A549 (cell line): ENCODE results near the gene RPTOR. TPM values are rescaled to one million over a fixed set of nuclear protein-coding genes. Genes with fewer than 3 reads are reported as not detected.

Experiments used
- ATAC-seq, 2 experiments: fragments of 200-7000 bp in 1 of 2; fragments of >200 bp in 1 of 2; cut with Nextera tagmentation in 1 of 2; cut with Tn5 transposase in 1 of 2; 3 replicates each; pipeline versions ENCODE4 v1.8.0 to v1.9.1; 2018 to 2020; ENCODE audit warnings: mild to moderate bottlenecking in 1 of 2, moderate library complexity in 1 of 2
- CTCF ChIA-PET: fragments of 300-600 bp; sonication (Branson Sonifier 250); formaldehyde crosslinking; extraction: SDS; loops from one replicate; lab custom pipeline; 2021; ENCODE audit warnings: antibody characterized with exemption, inconsistent platforms; lab: Yijun Ruan, JAX
- POLR2A ChIA-PET: fragments of 350-600 bp; formaldehyde crosslinking; extraction: SDS; loops from one replicate; lab custom pipeline; 2021; ENCODE audit warnings: antibody characterized with exemption, inconsistent platforms; lab: Yijun Ruan, JAX
- DNase-seq, 2 experiments: peaks; one replicate each; pipeline versions ENCODE4 v3.0.0 to v3.0.0-alpha.2; 2011 to 2016; ENCODE audit warnings: low read depth in 1 of 2, low spot score in 1 of 2
- FAIRE-seq: peaks from 2 replicates; lab custom pipeline; 2011; peaks lifted over from hg19 to GRCh38; lab: Jason Lieb, UNC
- H3K27ac ChIP-seq, 2 experiments: fragments of >200 bp; sonication (Bioruptor Twin); formaldehyde crosslinking; 3 replicates each; pipeline ENCODE4 v1.5.1; 2016 to 2017
- H3K4me1 ChIP-seq: fragments of >200 bp; sonication (Bioruptor Twin); formaldehyde crosslinking; 3 replicates; pipeline ENCODE4 v1.6.1; 2016
- H3K4me2 ChIP-seq: fragments of >200 bp; sonication (Bioruptor Twin); formaldehyde crosslinking; 3 replicates; pipeline ENCODE4 v1.6.1; 2016
- H3K4me3 ChIP-seq: fragments of >200 bp; sonication (Bioruptor Twin); formaldehyde crosslinking; 3 replicates; pipeline ENCODE4 v1.5.1; 2016
- H3K9me3 ChIP-seq: fragments of >200 bp; sonication (Bioruptor Twin); formaldehyde crosslinking; 3 replicates; pipeline ENCODE4 v1.6.1; 2016
- ATOH8 ChIP-seq: fragments of 250-450 bp; sonication (Bioruptor Pico); IDR thresholded peaks from 2 replicates; pipeline ENCODE4 v1.5.0; 2020; ENCODE audit warnings: low read depth, mild to moderate bottlenecking, moderate library complexity
- CBX2 ChIP-seq: fragments of 200-600 bp; sonication (generic); IDR thresholded peaks from 2 replicates; pipeline ENCODE4 v1.6.1; 2016; ENCODE audit warnings: low read depth, mild to moderate bottlenecking, borderline replicate concordance
- CBX8 ChIP-seq: fragments of 200-600 bp; sonication (generic); IDR thresholded peaks from 2 replicates; pipeline ENCODE4 v1.6.1; 2016
- CEBPB ChIP-seq, 2 experiments: fragments of >200 bp in 1 of 2; sonication (Bioruptor Twin) in 1 of 2; formaldehyde crosslinking in 1 of 2; IDR thresholded peaks; 2 replicates each; pipeline ENCODE4 v1.6.1; 2012 to 2016
- CHD2 ChIP-seq: fragments of 150-350 bp; IDR thresholded peaks from 2 replicates; pipeline ENCODE4 v1.6.1; 2014; ENCODE audit warnings: low read length; ENCODE audit not compliant: partially characterized antibody
- FOSB ChIP-seq: fragments of 250-450 bp; sonication (Bioruptor Pico); IDR thresholded peaks from 2 replicates; pipeline ENCODE4 v1.5.0; 2020; ENCODE audit warnings: mild to moderate bottlenecking, moderate library complexity
- FOXS1 ChIP-seq: fragments of 250-450 bp; sonication (Bioruptor Pico); IDR thresholded peaks from 2 replicates; pipeline ENCODE4 v1.5.0; 2020; ENCODE audit warnings: mild to moderate bottlenecking, moderate library complexity
- GATA3 ChIP-seq: IDR thresholded peaks from 2 replicates; pipeline ENCODE4 v1.6.1; 2012; ENCODE audit warnings: borderline replicate concordance
- HES2 ChIP-seq: fragments of >200 bp; sonication (Bioruptor Twin); formaldehyde crosslinking; IDR thresholded peaks from 2 replicates; pipeline ENCODE4 v1.6.1; 2016
- HEYL ChIP-seq: fragments of 250-450 bp; sonication (Bioruptor Pico); IDR thresholded peaks from 2 replicates; pipeline ENCODE4 v1.8.0; 2021; ENCODE audit warnings: mild to moderate bottlenecking, moderate library complexity
- HOXB13 ChIP-seq: fragments of 250-450 bp; sonication (Bioruptor Pico); IDR thresholded peaks from 2 replicates; pipeline ENCODE4 v1.5.0; 2020; ENCODE audit warnings: low read depth, mild to moderate bottlenecking, moderate library complexity
- HOXB5 ChIP-seq: fragments of 250-450 bp; sonication (Bioruptor Pico); IDR thresholded peaks from 2 replicates; pipeline ENCODE4 v1.5.0; 2020; ENCODE audit warnings: mild to moderate bottlenecking, moderate library complexity
- JUN ChIP-seq, 2 experiments: fragments of >200 bp; sonication (Bioruptor Twin); formaldehyde crosslinking; IDR thresholded peaks; 2 replicates in 1 of 2; 3 replicates in 1 of 2; pipeline ENCODE4 v1.6.1; 2016 to 2017
- KDM1A ChIP-seq: fragments of 200-600 bp; sonication (generic); IDR thresholded peaks from 2 replicates; pipeline ENCODE4 v1.6.1; 2016; ENCODE audit warnings: low read depth, mild to moderate bottlenecking
- NPAS2 ChIP-seq: fragments of 250-450 bp; sonication (Bioruptor Pico); IDR thresholded peaks from 2 replicates; pipeline ENCODE4 v1.8.0; 2022; ENCODE audit warnings: mild to moderate bottlenecking, moderate library complexity, borderline replicate concordance
- PBX3 ChIP-seq: IDR thresholded peaks from 2 replicates; pipeline ENCODE4 v1.6.1; 2012
- RAD21 ChIP-seq, 2 experiments: fragments of >200 bp in 1 of 2; sonication (Bioruptor Twin) in 1 of 2; formaldehyde crosslinking in 1 of 2; IDR thresholded peaks in 1 of 2; conservative IDR thresholded peaks in 1 of 2; 2 replicates in 1 of 2; 3 replicates in 1 of 2; pipeline ENCODE4 v1.6.1; 2012 to 2018; ENCODE audit warnings: inconsistent platforms in 1 of 2
- RARB ChIP-seq: fragments of 250-450 bp; sonication (Bioruptor Pico); IDR thresholded peaks from 2 replicates; pipeline ENCODE4 v1.8.0; 2021; ENCODE audit warnings: mild to moderate bottlenecking, moderate library complexity
- RCOR1 ChIP-seq: fragments of 150-350 bp; IDR thresholded peaks from 2 replicates; pipeline ENCODE4 v1.6.1; 2014; ENCODE audit warnings: antibody characterized with exemption, low read length, low read depth
- SREBF2 ChIP-seq: fragments of 450-650 bp; IDR thresholded peaks from 2 replicates; pipeline ENCODE4 v1.6.1; 2014; ENCODE audit warnings: mild to moderate bottlenecking, moderate library complexity
- ZC3H11A ChIP-seq: fragments of 450-650 bp; IDR thresholded peaks from 2 replicates; pipeline ENCODE4 v1.6.1; 2014; ENCODE audit warnings: antibody characterized with exemption, mild to moderate bottlenecking
- ZFP36 ChIP-seq: fragments of 450-650 bp; IDR thresholded peaks from 2 replicates; pipeline ENCODE4 v1.6.1; 2014; ENCODE audit warnings: borderline replicate concordance; ENCODE audit not compliant: partially characterized antibody
- whole genome bisulfite sequencing: methylation state at CpG from one replicate; pipeline ENCODE4 v1.1.6; 2017; ENCODE audit errors: missing lambda C conversion rate; 5-methylcytosine and 5-hydroxymethylcytosine counted together
- polyA plus RNA-seq, 4 experiments: library from polyadenylated mRNA; depleted of rRNA in 3 of 4; stranded (reverse); fragments of >200 nt; fragmentation: RNase III in 1 of 4; extraction: RNeasy Plus Mini Kit Qiagen cat#74134 plus additional on column Dnase treatment in 1 of 4; gene quantifications; 2 replicates in 3 of 4; 3 replicates in 1 of 4; pipeline ENCODE4 v1.2.3, GENCODE V29; 2011 to 2017
- TF ChIP-seq, protein P1 (sequence below): fragments of >200 bp; sonication (Bioruptor Twin); formaldehyde crosslinking; IDR thresholded peaks from 3 replicates; pipeline ENCODE4 v1.6.1; 2016

RPTOR gene
- polyA plus RNA-seq, 2 of the 4 experiments (the other 2 are of a cell fraction), result 10.8 to 27.1 TPM

GRCh38 chr17:80798595-80799537 lies 254.2 kb downstream of the RPTOR start:
- ATAC-seq (no peak), DNase-seq (no peak), FAIRE-seq (no peak)
- no peaks in the 10 kb centered on the region for H3K9me3 ChIP-seq
- TF ChIP-seq KDM1A (no peak), ZFP36 (no peak), CBX8 (no peak), HES2 (no peak), HEYL (CRISPR knock-in tag) (no peak), CBX2 (no peak), HOXB13 (CRISPR knock-in tag) (no peak), FOSB (CRISPR knock-in tag) (no peak), RARB (CRISPR knock-in tag) (no peak)
- TF ChIP-seq, protein P1, sequence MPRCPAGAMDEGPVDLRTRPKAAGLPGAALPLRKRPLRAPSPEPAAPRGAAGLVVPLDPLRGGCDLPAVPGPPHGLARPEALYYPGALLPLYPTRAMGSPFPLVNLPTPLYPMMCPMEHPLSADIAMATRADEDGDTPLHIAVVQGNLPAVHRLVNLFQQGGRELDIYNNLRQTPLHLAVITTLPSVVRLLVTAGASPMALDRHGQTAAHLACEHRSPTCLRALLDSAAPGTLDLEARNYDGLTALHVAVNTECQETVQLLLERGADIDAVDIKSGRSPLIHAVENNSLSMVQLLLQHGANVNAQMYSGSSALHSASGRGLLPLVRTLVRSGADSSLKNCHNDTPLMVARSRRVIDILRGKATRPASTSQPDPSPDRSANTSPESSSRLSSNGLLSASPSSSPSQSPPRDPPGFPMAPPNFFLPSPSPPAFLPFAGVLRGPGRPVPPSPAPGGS, result no peak
- ChIA-PET POLR2A (no interaction called here), CTCF (interaction anchor here (1.2 kb wide), 1 partner anchor 18 kb away, joined by 3 read pairs; no protein-coding TSS in a partner anchor)
- WGBS, result 84% methylated on average over 25 of the region's 25 CpGs
- H3K4me2 ChIP-seq, result no peak overlapping the region
- H3K27ac ChIP-seq, result no peak overlapping the region
- peaks cover 6% of the 10 kb centered on the region for H3K4me1 ChIP-seq
- no peak overlapping the region for H3K4me3 ChIP-seq

DNA sequence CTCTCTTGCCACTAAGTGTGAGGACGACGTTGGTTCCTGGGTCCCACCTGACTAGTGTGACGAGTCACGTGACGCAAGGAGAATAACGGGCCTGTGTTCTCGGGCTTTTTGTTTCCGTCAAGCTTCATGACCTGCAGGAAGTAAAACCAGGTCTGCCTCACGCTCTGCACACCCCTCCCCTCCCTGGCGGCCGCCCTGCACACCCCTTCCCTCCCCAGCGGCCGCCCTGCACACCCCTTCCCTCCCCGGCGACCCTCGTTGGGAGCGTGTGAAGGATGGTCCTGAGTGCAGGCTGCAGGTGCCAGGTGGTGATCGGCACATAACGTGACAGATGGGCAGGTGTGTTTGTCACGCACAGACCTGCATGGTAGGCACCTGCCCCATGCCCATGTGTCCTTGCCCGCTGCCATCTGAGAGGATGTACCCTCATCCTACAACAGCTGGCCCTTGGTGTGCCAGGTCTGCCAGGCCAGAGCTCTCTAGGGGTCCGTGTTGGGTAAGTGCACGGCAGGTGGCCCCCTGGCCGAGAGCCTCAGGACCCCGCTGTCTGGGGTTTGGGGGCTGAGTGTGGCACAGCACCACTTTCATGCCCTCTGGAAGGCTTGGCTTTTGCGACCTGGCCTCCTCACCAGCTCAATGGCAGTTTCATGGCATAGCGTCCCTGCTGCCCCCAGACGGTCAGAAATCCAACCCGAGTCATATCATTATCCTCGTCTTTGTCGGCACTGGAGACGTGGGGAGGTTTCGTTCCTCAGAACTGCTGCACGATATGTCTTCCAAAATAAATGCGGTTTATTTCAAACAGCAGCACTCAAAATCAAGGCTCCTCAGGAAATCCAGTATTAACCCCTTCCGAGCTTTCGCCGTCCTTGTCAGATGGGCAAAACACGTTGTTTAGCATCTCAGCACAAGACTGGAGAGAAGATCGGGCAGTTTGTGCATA lies 255.2 kb downstream of the RPTOR start:
- ATAC-seq (no peak), DNase-seq (no peak)
- H3K4me2 ChIP-seq, result no peak overlapping the region
- WGBS, result 89% methylated on average over 38 of the region's 40 CpGs
- POLR2A ChIA-PET, result no interaction called here
- TF ChIP-seq ZC3H11A, result no peak
- TF ChIP-seq RCOR1, result no peak
- TF ChIP-seq RAD21 (conservative IDR thresholded peaks at IDR 0.05 in 1 of 2, IDR thresholded peaks at IDR 0.05 in 1 of 2), result no peak
- no peak for TF ChIP-seq JUN (IDR thresholded peaks at IDR 0.05)
- TF ChIP-seq, all 56 proteins: peak for 0
- no peak overlapping the region for H3K27ac ChIP-seq
- CTCF ChIA-PET, result interaction anchor here (1.0 to 1.7 kb wide), 3 partner anchors 11 to 19 kb away, joined by 3 to 6 read pairs (median 3); no protein-coding TSS in a partner anchor
- H3K4me3 ChIP-seq, result no peak overlapping the region
- FAIRE-seq, result no peak
- no peaks in the 10 kb centered on the region for H3K4me1 ChIP-seq
- no peaks in the 10 kb centered on the region for H3K9me3 ChIP-seq

- Histone ChIP-seq H3K4me2 (no peak overlapping the region), H3K9me3 (no peaks in the 10 kb centered on the region), H3K4me3 (no peak overlapping the region), H3K4me1 (no peaks in the 10 kb centered on the region), H3K27ac (no peak overlapping the region)
- no peak for ATAC-seq
- 93% methylated on average over 18 of the region's 18 CpGs for WGBS
- FAIRE-seq, result no peak
- ChIA-PET CTCF (interaction anchor here (1.0 to 1.7 kb wide), 2 partner anchors 10 to 18 kb away, joined by 3 to 6 read pairs; no protein-coding TSS in a partner anchor), POLR2A (no interaction called here)
- no peak for TF ChIP-seq CEBPB (IDR thresholded peaks at IDR 0.05)
- TF ChIP-seq SREBF2, result no peak
- TF ChIP-seq NPAS2, result no peak
- no peak for TF ChIP-seq HOXB5 (CRISPR knock-in tag)
- TF ChIP-seq CHD2, result no peak
- no peak for TF ChIP-seq PBX3
- no peak for TF ChIP-seq GATA3
- no peak for TF ChIP-seq ATOH8 (CRISPR knock-in tag)
- no peak for TF ChIP-seq FOXS1 (CRISPR knock-in tag)
- DNase-seq, result no peak
Measured at GRCh38 chr17:80800481-80801391, 256.1 kb downstream of the RPTOR start.
